Measurements from ENCODE around the gene TRMT44. TPM values are rescaled to one million over a fixed set of nuclear protein-coding genes. Genes with fewer than 3 reads are reported as not detected.

Gene TRMT44
- total and polyA plus RNA-seq, 2 of the 13 experiments (the other 11 are each of a cell fraction or from before 2014, with no cell fraction given) = 5.8 to 8.6 TPM

- no peak overlapping the region for H3K9ac ChIP-seq (ENCODE audit: insufficient read depth, low read depth, low read length)
- ATAC-seq = no peak
- H3K9me3 ChIP-seq (ENCODE audit: low read length) = no peaks in the 10 kb centered on the region
- no peaks in the 10 kb centered on the region; the same call in 1 of the 2 replicates for H4K20me1 ChIP-seq (ENCODE audit: insufficient read depth, low read length)
- H3K79me2 ChIP-seq (ENCODE audit: insufficient read depth, low read length) = no peaks in the 10 kb centered on the region
- POLR2A ChIA-PET = no interaction called here
- H3K27ac ChIP-seq (ENCODE audit: extremely low read length, insufficient read depth, low read length) = no peak overlapping the region
- BruUV-seq (replicated peaks) = no TSS peak
- FAIRE-seq = no peak
- H3K4me3 ChIP-seq (replicated peaks in 1 of 3; ENCODE audit: insufficient read depth in 1 of 3, low read depth in 2 of 3, low read length in 3 of 3) = no peak overlapping the region
- intact Hi-C loops (cut with micrococcal nuclease; ENCODE audit: unreplicated experiment) = no loop called here
- H3K36me3 ChIP-seq (replicated peaks in 1 of 2; ENCODE audit: control insufficient read depth in 1 of 2, insufficient read depth in 2 of 2, low read length in 2 of 2) = peaks cover 2 to 3% of the 10 kb centered on the region in 2 experiments; a peak in 3 of 5 replicates
- in situ Hi-C loops (cut with HindIII; ENCODE audit: extremely low pct_ligation_motif_present, low pct_unique_long_range_greater_than_20kb) = loop anchor here (10.0 kb wide), 1 partner anchor 243 kb away; no protein-coding TSS in a partner anchor
- no peaks in the 10 kb centered on the region for H3K27me3 ChIP-seq (ENCODE audit: control insufficient read depth in 1 of 2, insufficient read depth in 2 of 2, low read length in 2 of 2)
- H3K4me2 ChIP-seq (ENCODE audit: low read depth, low read length) = no peak overlapping the region
- no peaks in the 10 kb centered on the region for H3K4me1 ChIP-seq (ENCODE audit: insufficient read depth, low read length)
- no peak overlapping the region for H2AFZ ChIP-seq (ENCODE audit: low read length)
- 90% methylated on average over 4 of the region's 9 CpGs for WGBS (ENCODE audit: low lambda C conversion rate)
- CTCF ChIA-PET (ENCODE audit: low intra/inter-chr PET ratio, low total read pairs) = no interaction called here
- no peak for DNase-seq (ENCODE audit: low spot score)
- TF ChIP-seq NBN (conservative IDR thresholded peaks at IDR 0.05) (no peak), ZBTB39 (CRISPR knock-in tag; IDR thresholded peaks at IDR 0.05) (no peak), ZSCAN22 (CRISPR knock-in tag; IDR thresholded peaks at IDR 0.05) (no peak), CSRNP1 (CRISPR knock-in tag; IDR thresholded peaks at IDR 0.05) (no peak), MNT (IDR thresholded peaks at IDR 0.05) (no peak), ZNF558 (CRISPR knock-in tag; IDR thresholded peaks at IDR 0.05; ENCODE audit: borderline replicate concordance) (no peak), CAMTA2 (CRISPR knock-in tag; IDR thresholded peaks at IDR 0.05; ENCODE audit: borderline replicate concordance) (no peak), ARHGAP35 (CRISPR knock-in tag; IDR thresholded peaks at IDR 0.05; ENCODE audit: borderline replicate concordance) (no peak), EZH2 (conservative IDR thresholded peaks at IDR 0.05; ENCODE audit: low read depth, low read length) (no peak), PAXIP1 (CRISPR knock-in tag; conservative IDR thresholded peaks at IDR 0.05) (no peak), PRDM10 (CRISPR knock-in tag; IDR thresholded peaks at IDR 0.05; ENCODE audit: low read depth) (no peak), MATR3 (CRISPR knock-in tag; IDR thresholded peaks at IDR 0.05) (no peak)
Observed at GRCh38 chr4:8407756-8408155, 32.8 kb upstream of the TRMT44 start.
